K562 (cell line): ENCODE measurements around the gene SLX4IP. TPM values are rescaled to one million over a fixed set of nuclear protein-coding genes. Genes with fewer than 3 reads are reported as not detected.

Experiments
- ATAC-seq: fragments of 200-7000 bp; cut with Tn5 transposase; 3 replicates; pipeline ENCODE4 v1.9.1; 2020; ENCODE audit warnings: moderate library complexity
- BruUV-seq: library from RNA; stranded (reverse); fragments of 400-500 nt; replicated peaks from 2 replicates; lab custom pipeline; 2021; lab: Mats Ljungman, UMichigan
- CTCF ChIA-PET: fragments of 300-600 bp; formaldehyde crosslinking; extraction: SDS; loops from one replicate; lab custom pipeline; 2021; ENCODE audit warnings: low intra/inter-chr PET ratio; lab: Yijun Ruan, JAX
- POLR2A ChIA-PET: fragments of 300-600, 350-650 bp; sonication (Branson Sonifier 250); formaldehyde crosslinking; extraction: SDS; loops from one replicate; lab custom pipeline; 2021; ENCODE audit warnings: antibody characterized with exemption, inconsistent platforms; lab: Yijun Ruan, JAX
- DNase-seq, 4 experiments: peaks; one replicate each; pipeline versions ENCODE4 v3.0.0 to v3.0.0-alpha.2; 2011 to 2018; ENCODE audit warnings: low spot score in 3 of 4, mixed read lengths in 3 of 4; ENCODE audit errors: extremely low read depth in 1 of 4
- FAIRE-seq: peaks from 2 replicates; lab custom pipeline; 2011; peaks lifted over from hg19 to GRCh38; lab: Jason Lieb, UNC
- H2AFZ ChIP-seq: 2 replicates; pipeline ENCODE4 v1.6.0; 2011; ENCODE audit warnings: low read depth, low read length, control low read depth, inconsistent platforms
- H3K27ac ChIP-seq: fragments of 200-600 bp; 3 replicates; pipeline ENCODE4 v1.8.0; 2011; ENCODE audit warnings: low read depth, mild to moderate bottlenecking, control low read depth, inconsistent platforms, low read length, moderate library complexity, mixed read lengths; ENCODE audit errors: extremely low read depth
- H3K27me3 ChIP-seq, 2 experiments: fragments of 300-600 bp in 1 of 2; 2 replicates in 1 of 2; 3 replicates in 1 of 2; pipeline versions ENCODE4 v1.6.0 to v1.8.0; 2011; ENCODE audit warnings: inconsistent platforms in 2 of 2, low read length in 2 of 2, mild to moderate bottlenecking in 1 of 2, mixed read lengths in 1 of 2, moderate library complexity in 1 of 2; ENCODE audit not compliant: control insufficient read depth in 2 of 2, insufficient read depth in 2 of 2
- H3K36me3 ChIP-seq: fragments of 300-600 bp; 3 replicates; pipeline ENCODE4 v1.8.0; 2011; ENCODE audit warnings: mild to moderate bottlenecking, low read length, inconsistent platforms; ENCODE audit not compliant: control insufficient read depth, insufficient read depth
- H3K4me1 ChIP-seq, 2 experiments: fragments of 200-600 bp in 1 of 2; replicated peaks in 1 of 2; 2 replicates in 1 of 2; 3 replicates in 1 of 2; pipeline versions ENCODE4 v1.5.1 to v1.8.0; 2011; ENCODE audit warnings: inconsistent platforms in 2 of 2, low read length in 2 of 2, mild to moderate bottlenecking in 1 of 2, mixed read lengths in 1 of 2, moderate library complexity in 1 of 2; ENCODE audit not compliant: control insufficient read depth in 2 of 2, insufficient read depth in 2 of 2
- H3K4me2 ChIP-seq: 2 replicates; pipeline ENCODE4 v1.6.1; 2011; ENCODE audit warnings: low read length, control low read depth, inconsistent platforms, mixed read lengths; ENCODE audit not compliant: insufficient read depth
- H3K4me3 ChIP-seq: fragments of 200-600 bp; sonication (generic), shearing (Covaris generic); 2 replicates; pipeline ENCODE4 v1.5.1; 2016; ENCODE audit warnings: control low read depth, inconsistent platforms
- H3K79me2 ChIP-seq: fragments of 200-600 bp; 3 replicates; pipeline ENCODE4 v1.8.0; 2011; ENCODE audit warnings: low read length, inconsistent platforms; ENCODE audit not compliant: control insufficient read depth, insufficient read depth
- H3K9ac ChIP-seq, 2 experiments: 2 replicates each; pipeline versions ENCODE4 v1.6.0 to v1.6.1; 2011; ENCODE audit warnings: low read depth in 2 of 2, low read length in 2 of 2, control low read depth in 1 of 2, inconsistent platforms in 1 of 2, mild to moderate bottlenecking in 1 of 2, mixed read lengths in 1 of 2; ENCODE audit not compliant: insufficient read depth in 1 of 2
- H3K9me1 ChIP-seq: one replicate; pipeline ENCODE4 v1.6.0; 2011; ENCODE audit warnings: inconsistent platforms, mild to moderate bottlenecking, low read length, moderate library complexity; ENCODE audit not compliant: control insufficient read depth, insufficient read depth
- H3K9me3 ChIP-seq: replicated peaks from 2 replicates; pipeline ENCODE4 v1.5.1; 2011; ENCODE audit warnings: low read depth, low read length, inconsistent platforms; ENCODE audit not compliant: control insufficient read depth, insufficient read depth
- H4K20me1 ChIP-seq: replicated peaks from 2 replicates; pipeline ENCODE4 v1.6.1; 2011; ENCODE audit warnings: low read length, inconsistent platforms, mixed read lengths; ENCODE audit not compliant: control insufficient read depth, insufficient read depth
- CBX3 ChIP-seq, 2 experiments: IDR thresholded peaks; 1 replicate in 1 of 2; 2 replicates in 1 of 2; pipeline ENCODE4 v1.6.1; 2012; ENCODE audit warnings: inconsistent platforms in 2 of 2, low read length in 2 of 2, borderline replicate concordance in 1 of 2, control low read depth in 1 of 2
- ETV5 ChIP-seq: sonication (generic); formaldehyde crosslinking; IDR thresholded peaks from 2 replicates; pipeline ENCODE4 v1.4.0; 2020; ENCODE audit warnings: low read depth, mild to moderate bottlenecking, missing genetic modification reagents
- GABPB1 ChIP-seq: sonication (generic); formaldehyde crosslinking; IDR thresholded peaks from 2 replicates; pipeline ENCODE4 v1.8.0; 2022; ENCODE audit warnings: mild to moderate bottlenecking, missing genetic modification reagents
- KAT2B ChIP-seq: IDR thresholded peaks from one replicate; pipeline ENCODE4 v1.6.1; 2012; ENCODE audit warnings: low read depth, mild to moderate bottlenecking, control low read depth, inconsistent platforms, low read length, moderate library complexity
- LCOR ChIP-seq: sonication (generic); formaldehyde crosslinking; IDR thresholded peaks from 2 replicates; pipeline ENCODE4 v1.8.0; 2022; ENCODE audit warnings: mild to moderate bottlenecking, missing genetic modification reagents
- PPARD ChIP-seq: fragments of 250-450 bp; sonication (Bioruptor Pico); IDR thresholded peaks from 2 replicates; pipeline ENCODE4 v1.8.0; 2022; ENCODE audit warnings: inconsistent platforms, mild to moderate bottlenecking, moderate library complexity
- SAP30 ChIP-seq: fragments of 200-600 bp; sonication (generic); IDR thresholded peaks from 2 replicates; pipeline ENCODE4 v1.6.1; 2012; ENCODE audit warnings: borderline replicate concordance, low read depth, mild to moderate bottlenecking, moderate library complexity, low read length, control low read depth, inconsistent platforms; ENCODE audit not compliant: insufficient read depth, poor library complexity, severe bottlenecking
- ZNF3 ChIP-seq: fragments of 250-450 bp; sonication (Bioruptor Pico); IDR thresholded peaks from 2 replicates; pipeline ENCODE4 v1.5.0; 2021; ENCODE audit warnings: mild to moderate bottlenecking, moderate library complexity
- ZNF408 ChIP-seq: fragments of 250-450 bp; sonication (Bioruptor Pico); IDR thresholded peaks from 2 replicates; pipeline ENCODE4 v1.4.0; 2020; ENCODE audit warnings: low read depth, mild to moderate bottlenecking, moderate library complexity
- ZNF584 ChIP-seq: fragments of 200-800 bp; sonication (Bioruptor generic); IDR thresholded peaks from 2 replicates; pipeline ENCODE4 v1.6.1; 2016; ENCODE audit warnings: low read depth, mild to moderate bottlenecking, missing genetic modification characterization, missing compliant biosample characterization
- ZNF717 ChIP-seq: fragments of 250-450 bp; sonication (Bioruptor Pico); IDR thresholded peaks from 2 replicates; pipeline ENCODE4 v1.5.0; 2021
- WGBS: fragments of 100-300 bp; shearing (Covaris generic); methylation state at CpG from one replicate; pipeline ENCODE4 v1.1.6; 2016; ENCODE audit warnings: low coverage, mixed read lengths; ENCODE audit not compliant: insufficient coverage; ENCODE audit errors: missing lambda C conversion rate; 5-methylcytosine and 5-hydroxymethylcytosine counted together
- in situ Hi-C: fragments of 300-500 bp; cut with MboI; formaldehyde crosslinking; loops from 4 replicates; pipeline ENCODE4 v1.15.0; 2018; ENCODE audit warnings: inconsistent platforms, mixed read lengths
- intact Hi-C: fragments of 100-400 bp; cut with micrococcal nuclease; formaldehyde crosslinking; loops from 2 replicates; pipeline ENCODE4 v1.14.2; 2022
- polyA plus RNA-seq, 8 experiments: library from polyadenylated mRNA; depleted of rRNA in 4 of 8; stranded (reverse) in 5 of 8; unstranded in 3 of 8; fragments of >200 nt; fragmentation: Nextera tagmentation in 2 of 8; fragmentation: Illumina TruSeq in 1 of 8; extraction: Ambion mirVana in 2 of 8; extraction: Trizol in 1 of 8; gene quantifications; 2 replicates each; pipeline versions ENCODE4 v1.2.1 to v1.2.3, GENCODE V29; 2011 to 2014; ENCODE audit warnings: inconsistent platforms in 1 of 8, missing spikeins in 1 of 8
- total RNA-seq, 7 experiments: library from RNA; depleted of rRNA in 6 of 7; stranded (reverse); fragments of >200 nt in 6 of 7; fragmentation: Illumina TruSeq in 2 of 7; extraction: Trizol in 2 of 7; gene quantifications; 2 replicates each; pipeline versions ENCODE4 v1.2.1 to v1.2.3, GENCODE V29; 2011 to 2021; ENCODE audit warnings: low replicate concordance in 1 of 7
- TF ChIP-seq, protein P1 (sequence below): fragments of 250-450 bp; sonication (Bioruptor Pico); IDR thresholded peaks from 2 replicates; pipeline ENCODE4 v1.5.0; 2021
- TF ChIP-seq, protein P2 (sequence below): fragments of 250-450 bp; sonication (Bioruptor Pico); IDR thresholded peaks from 2 replicates; pipeline ENCODE4 v1.9.0; 2021; ENCODE audit warnings: mild to moderate bottlenecking
- TF ChIP-seq, protein P3 (sequence below): IDR thresholded peaks from 2 replicates; pipeline ENCODE4 v1.6.1; 2014; ENCODE audit warnings: antibody characterized with exemption
- TF ChIP-seq, protein P4 (sequence below): sonication (generic); formaldehyde crosslinking; IDR thresholded peaks from 2 replicates; pipeline ENCODE4 v1.9.0; 2022; ENCODE audit warnings: mild to moderate bottlenecking, missing genetic modification reagents
- TF ChIP-seq, protein P5 (sequence below), 3 experiments: fragments of 200-800 bp in 1 of 3; sonication (Bioruptor generic) in 1 of 3; sonication (generic) in 1 of 3; formaldehyde crosslinking in 1 of 3; IDR thresholded peaks; 2 replicates each; pipeline versions ENCODE4 v1.6.1 to v1.8.0; 2016 to 2022; ENCODE audit warnings: mild to moderate bottlenecking in 2 of 3, missing compliant biosample characterization in 2 of 3, missing genetic modification characterization in 2 of 3, missing genetic modification reagents in 1 of 3

The SLX4IP gene
- total and polyA plus RNA-seq, 9 of the 15 experiments (the other 6 are each of a cell fraction or from before 2014, with no cell fraction given) = 1.5 to 5.9 (median 3.5) TPM

DNA sequence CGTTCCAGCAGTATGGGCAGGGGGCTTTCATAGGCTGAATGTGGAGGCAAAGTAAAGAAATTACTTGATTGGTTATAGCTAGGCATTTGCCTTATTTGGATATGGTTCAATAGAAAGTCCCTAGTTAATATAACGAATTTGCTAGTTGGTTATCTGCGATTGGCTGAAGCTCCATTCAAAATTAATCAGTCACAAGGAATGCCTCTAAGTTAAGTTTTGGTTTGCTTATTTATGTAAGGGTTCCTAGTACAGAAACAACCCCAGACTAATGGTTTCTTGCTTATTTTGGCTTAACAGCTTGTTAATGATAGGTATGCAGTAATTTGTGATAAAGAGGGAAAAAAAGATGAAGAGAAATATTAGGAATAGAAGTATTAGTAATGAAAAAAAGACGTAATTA lies 151.2 kb downstream of the SLX4IP start:
- Histone ChIP-seq H2AFZ (no peak overlapping the region), H3K79me2 (no peaks in the 10 kb centered on the region), H3K9ac (no peak overlapping the region), H3K9me1 (no peaks in the 10 kb centered on the region), H3K27ac (no peak overlapping the region), H3K36me3 (no peaks in the 10 kb centered on the region), H3K4me1 (no peaks in the 10 kb centered on the region), H4K20me1 (no peaks in the 10 kb centered on the region), H3K27me3 (no peaks in the 10 kb centered on the region), H3K9me3 (no peaks in the 10 kb centered on the region), H3K4me2 (no peak overlapping the region), H3K4me3 (no peak overlapping the region)
- ATAC-seq = no peak
- 35% methylated on average over 4 of the region's 4 CpGs for WGBS
- no peak for DNase-seq
- no TSS peak for BruUV-seq
- in situ Hi-C loops = no loop called here
- CTCF ChIA-PET = no interaction called here
- intact Hi-C loops = no loop called here
- POLR2A ChIA-PET = no interaction called here
- FAIRE-seq = no peak
- no peak for TF ChIP-seq PPARD (CRISPR knock-in tag)
- TF ChIP-seq GABPB1 (CRISPR knock-in tag) = no peak
- TF ChIP-seq, protein P1, sequence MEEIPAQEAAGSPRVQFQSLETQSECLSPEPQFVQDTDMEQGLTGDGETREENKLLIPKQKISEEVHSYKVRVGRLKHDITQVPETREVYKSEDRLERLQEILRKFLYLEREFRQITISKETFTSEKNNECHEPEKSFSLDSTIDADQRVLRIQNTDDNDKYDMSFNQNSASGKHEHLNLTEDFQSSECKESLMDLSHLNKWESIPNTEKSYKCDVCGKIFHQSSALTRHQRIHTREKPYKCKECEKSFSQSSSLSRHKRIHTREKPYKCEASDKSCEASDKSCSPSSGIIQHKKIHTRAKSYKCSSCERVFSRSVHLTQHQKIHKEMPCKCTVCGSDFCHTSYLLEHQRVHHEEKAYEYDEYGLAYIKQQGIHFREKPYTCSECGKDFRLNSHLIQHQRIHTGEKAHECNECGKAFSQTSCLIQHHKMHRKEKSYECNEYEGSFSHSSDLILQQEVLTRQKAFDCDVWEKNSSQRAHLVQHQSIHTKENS (CRISPR knock-in tag) = no peak
- no peak for TF ChIP-seq SAP30
- no peak for TF ChIP-seq ETV5
- TF ChIP-seq ZNF3 = no peak
- TF ChIP-seq, protein P2, sequence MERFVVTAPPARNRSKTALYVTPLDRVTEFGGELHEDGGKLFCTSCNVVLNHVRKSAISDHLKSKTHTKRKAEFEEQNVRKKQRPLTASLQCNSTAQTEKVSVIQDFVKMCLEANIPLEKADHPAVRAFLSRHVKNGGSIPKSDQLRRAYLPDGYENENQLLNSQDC (CRISPR knock-in tag) = no peak
- no peak for TF ChIP-seq KAT2B
- TF ChIP-seq ZNF408 (CRISPR knock-in tag) = no peak
- TF ChIP-seq, protein P3, sequence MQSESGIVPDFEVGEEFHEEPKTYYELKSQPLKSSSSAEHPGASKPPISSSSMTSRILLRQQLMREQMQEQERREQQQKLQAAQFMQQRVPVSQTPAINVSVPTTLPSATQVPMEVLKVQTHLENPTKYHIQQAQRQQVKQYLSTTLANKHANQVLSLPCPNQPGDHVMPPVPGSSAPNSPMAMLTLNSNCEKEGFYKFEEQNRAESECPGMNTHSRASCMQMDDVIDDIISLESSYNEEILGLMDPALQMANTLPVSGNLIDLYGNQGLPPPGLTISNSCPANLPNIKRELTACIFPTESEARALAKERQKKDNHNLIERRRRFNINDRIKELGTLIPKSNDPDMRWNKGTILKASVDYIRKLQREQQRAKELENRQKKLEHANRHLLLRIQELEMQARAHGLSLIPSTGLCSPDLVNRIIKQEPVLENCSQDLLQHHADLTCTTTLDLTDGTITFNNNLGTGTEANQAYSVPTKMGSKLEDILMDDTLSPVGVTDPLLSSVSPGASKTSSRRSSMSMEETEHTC = no peak
- TF ChIP-seq LCOR (CRISPR knock-in tag) = no peak
- no peak for TF ChIP-seq ZNF717
- TF ChIP-seq CBX3 (IDR thresholded peaks at IDR 0.05; ENCODE audit: borderline replicate concordance in 1 of 2, low read length in 2 of 2) = no peak
- TF ChIP-seq, protein P4, sequence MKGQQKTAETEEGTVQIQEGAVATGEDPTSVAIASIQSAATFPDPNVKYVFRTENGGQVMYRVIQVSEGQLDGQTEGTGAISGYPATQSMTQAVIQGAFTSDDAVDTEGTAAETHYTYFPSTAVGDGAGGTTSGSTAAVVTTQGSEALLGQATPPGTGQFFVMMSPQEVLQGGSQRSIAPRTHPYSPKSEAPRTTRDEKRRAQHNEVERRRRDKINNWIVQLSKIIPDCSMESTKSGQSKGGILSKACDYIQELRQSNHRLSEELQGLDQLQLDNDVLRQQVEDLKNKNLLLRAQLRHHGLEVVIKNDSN (CRISPR knock-in tag) = no peak
- TF ChIP-seq, protein P5, sequence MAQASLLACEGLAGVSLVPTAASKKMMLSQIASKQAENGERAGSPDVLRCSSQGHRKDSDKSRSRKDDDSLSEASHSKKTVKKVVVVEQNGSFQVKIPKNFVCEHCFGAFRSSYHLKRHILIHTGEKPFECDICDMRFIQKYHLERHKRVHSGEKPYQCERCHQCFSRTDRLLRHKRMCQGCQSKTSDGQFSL (CRISPR knock-in tag; IDR thresholded peaks at IDR 0.05) = no peak
- TF ChIP-seq, protein P5 (tag; IDR thresholded peaks at IDR 0.05) = no peak
- TF ChIP-seq ZNF584 = no peak
